Lung (tissue), 12 donors: ENCODE data around the gene CDC73. TPM values are rescaled to one million over a fixed set of nuclear protein-coding genes. Genes with fewer than 3 reads are reported as not detected.

Experiments
- ATAC-seq: fragments of 200-7000 bp; cut with Tn5 transposase; one replicate; pipeline ENCODE4 v1.9.1; 2020; ENCODE audit warnings: moderate number of reproducible peaks; ENCODE audit not compliant: insufficient read depth, low FRiP score
- DNase-seq, 3 donors: peaks; one replicate each; pipeline ENCODE4 v3.0.0-alpha.2; 2013 to 2017
- H3K27ac ChIP-seq, 2 donors: one replicate each; pipeline ENCODE4 v1.5.1; 2013; ENCODE audit warnings: mild to moderate bottlenecking in 2 of 2, moderate library complexity in 2 of 2, control low read depth in 1 of 2, inconsistent platforms in 1 of 2, low read depth in 1 of 2, low read length in 1 of 2
- H3K27me3 ChIP-seq, 3 donors: one replicate each; pipeline ENCODE4 v1.5.1; 2013; ENCODE audit warnings: low read length in 2 of 3; ENCODE audit not compliant: control insufficient read depth in 3 of 3, insufficient read depth in 3 of 3
- H3K36me3 ChIP-seq, 4 donors: one replicate each; pipeline ENCODE4 v1.5.1; 2013; ENCODE audit warnings: low read length in 4 of 4, mild to moderate bottlenecking in 1 of 4, moderate library complexity in 1 of 4; ENCODE audit not compliant: control insufficient read depth in 4 of 4, insufficient read depth in 4 of 4
- H3K4me1 ChIP-seq, 5 donors: one replicate each; pipeline ENCODE4 v1.5.1; 2013; ENCODE audit warnings: low read length in 5 of 5, mild to moderate bottlenecking in 2 of 5, moderate library complexity in 1 of 5; ENCODE audit not compliant: control insufficient read depth in 5 of 5, insufficient read depth in 5 of 5
- H3K4me3 ChIP-seq: one replicate; pipeline ENCODE4 v1.5.1; 2013; ENCODE audit warnings: mild to moderate bottlenecking, control low read depth, moderate library complexity
- H3K9ac ChIP-seq, 2 donors: one replicate each; pipeline ENCODE4 v1.5.1; 2013; ENCODE audit warnings: low read length in 2 of 2, control low read depth in 1 of 2; ENCODE audit not compliant: insufficient read depth in 1 of 2
- H3K9me3 ChIP-seq, 4 donors: one replicate each; pipeline ENCODE4 v1.5.1; 2013; ENCODE audit warnings: low read length in 3 of 4, mild to moderate bottlenecking in 1 of 4, moderate library complexity in 1 of 4; ENCODE audit not compliant: control insufficient read depth in 4 of 4, insufficient read depth in 3 of 4
- CTCF ChIP-seq: IDR thresholded peaks from 2 replicates; pipeline ENCODE4 v1.5.1; 2012; ENCODE audit warnings: mild to moderate bottlenecking; ENCODE audit errors: control extremely low read depth, extremely low read depth
- WGBS, 2 donors: extraction: QIAGEN DNeasy Blood & Tissue Kit; methylation state at CpG; one replicate each; pipeline ENCODE4 v1.1.7; 2013; 5-methylcytosine and 5-hydroxymethylcytosine counted together
- polyA plus RNA-seq, 2 donors: library from polyadenylated mRNA; stranded (reverse); fragments of 200-250 nt; gene quantifications; one replicate each; pipeline ENCODE4 v1.2.1, GENCODE V29; 2013
- total RNA-seq, 2 donors: library from RNA; depleted of rRNA in 1 of 2; stranded (reverse); fragments of >200 nt in 1 of 2; gene quantifications; one replicate each; pipeline ENCODE4 v1.2.1, GENCODE V29; 2014 to 2021
- donor health status: control.
- donor health status: control.
- donor health status: Bipolar disorder and iron deficiency.
- donor health status: healthy.
- donor health status: DM: yes; HTN: yes; CAD: no.

Gene CDC73
- total and polyA plus RNA-seq, 4 donors, result 7.8 to 64.2 (median 34.5) TPM

GRCh38 chr1:193234530-193234929 is 112.7 kb downstream of the CDC73 start:
- peak; percentile 15 to 69 (median 53) for DNase-seq
- WGBS, 2 donors, result 66 to 71% methylated on average over 1 of the region's 1 CpG
- no peak overlapping the region for H3K4me3 ChIP-seq

GRCh38 chr1:193237381-193237978 is 115.6 kb downstream of the CDC73 start:
- 95% methylated on average over 15 of the region's 15 CpGs for WGBS, 2 donors
- no peak overlapping the region for H3K9ac ChIP-seq
- H3K4me1 ChIP-seq, result peaks cover 0 to 2% (median 0%) of the 10 kb centered on the region in 5 donors
- H3K27ac ChIP-seq, result no peak overlapping the region
- H3K36me3 ChIP-seq, result peaks cover 5 to 27% (median 15%) of the 10 kb centered on the region in 4 donors
- no peak for ATAC-seq
- DNase-seq, result no peak
- no peak for TF ChIP-seq CTCF
- no peak overlapping the region for H3K4me3 ChIP-seq
- H3K9me3 ChIP-seq, result no peaks in the 10 kb centered on the region
- no peaks in the 10 kb centered on the region for H3K27me3 ChIP-seq

More at GRCh38 chr1:193234530-193234929, 112.7 kb downstream of the CDC73 start:
- ATAC-seq, result no peak
- Histone ChIP-seq H3K27me3 (no peaks in the 10 kb centered on the region), H3K9ac (no peak overlapping the region), H3K9me3 (no peaks in the 10 kb centered on the region), H3K4me1 (peaks cover 0 to 5% (median 2%) of the 10 kb centered on the region in 5 donors), H3K27ac (no peak overlapping the region), H3K36me3 (peaks cover 5 to 21% (median 13%) of the 10 kb centered on the region in 4 donors)
- no peak for TF ChIP-seq CTCF

GRCh38 chr1:193240609-193241008 is 118.8 kb downstream of the CDC73 start:
- no peak for TF ChIP-seq CTCF
- Histone ChIP-seq H3K4me1 (no peaks in the 10 kb centered on the region), H3K4me3 (no peak overlapping the region), H3K9me3 (no peaks in the 10 kb centered on the region), H3K27me3 (no peaks in the 10 kb centered on the region), H3K27ac (no peak overlapping the region), H3K36me3 (peaks cover 5 to 22% (median 13%) of the 10 kb centered on the region in 4 donors), H3K9ac (no peak overlapping the region)
- DNase-seq (no peak), ATAC-seq (no peak)
- whole genome bisulfite sequencing, 2 donors, result 99 to 100% methylated on average over 1 of the region's 1 CpG
